GM23338 (cell line): ENCODE results near the gene CNTN1.

Source experiments
- CREB1 ChIP-seq: fragments of 250-450 bp; sonication (Bioruptor Pico); IDR thresholded peaks from 2 replicates; pipeline ENCODE4 v1.5.0; 2020; ENCODE audit warnings: low read depth, mild to moderate bottlenecking, moderate library complexity
- EZH2 ChIP-seq: fragments of 200-600 bp; sonication (generic); IDR thresholded peaks from one replicate; pipeline ENCODE4 v1.8.0; 2017; ENCODE audit warnings: antibody characterized with exemption, mild to moderate bottlenecking, low read depth; ENCODE audit not compliant: unreplicated experiment
- EZH2phosphoT487 ChIP-seq: fragments of 200-600 bp; sonication (generic); IDR thresholded peaks from one replicate; pipeline ENCODE4 v1.8.1; 2018; ENCODE audit warnings: antibody characterized with exemption; ENCODE audit not compliant: unreplicated experiment
- JUNB ChIP-seq: IDR thresholded peaks from one replicate; pipeline ENCODE4 v1.6.1; 2016; ENCODE audit warnings: antibody characterized with exemption; ENCODE audit not compliant: unreplicated experiment
- POLR2AphosphoS5 ChIP-seq: IDR thresholded peaks from 2 replicates; pipeline ENCODE4 v1.6.1; 2016; ENCODE audit warnings: antibody characterized with exemption, low read depth
- TF ChIP-seq, protein P1 (sequence below), 2 experiments: fragments of 200-600 bp in 1 of 2; sonication (generic) in 1 of 2; conservative IDR thresholded peaks; 2 replicates each; pipeline versions ENCODE4 v1.5.1 to v1.6.1; 2016 to 2017; ENCODE audit warnings: antibody characterized with exemption in 2 of 2, low read depth in 2 of 2, mild to moderate bottlenecking in 2 of 2, moderate library complexity in 1 of 2
- TF ChIP-seq, protein P2 (sequence below): IDR thresholded peaks from one replicate; pipeline ENCODE4 v1.6.1; 2018; ENCODE audit warnings: antibody characterized with exemption; ENCODE audit not compliant: unreplicated experiment

DNA sequence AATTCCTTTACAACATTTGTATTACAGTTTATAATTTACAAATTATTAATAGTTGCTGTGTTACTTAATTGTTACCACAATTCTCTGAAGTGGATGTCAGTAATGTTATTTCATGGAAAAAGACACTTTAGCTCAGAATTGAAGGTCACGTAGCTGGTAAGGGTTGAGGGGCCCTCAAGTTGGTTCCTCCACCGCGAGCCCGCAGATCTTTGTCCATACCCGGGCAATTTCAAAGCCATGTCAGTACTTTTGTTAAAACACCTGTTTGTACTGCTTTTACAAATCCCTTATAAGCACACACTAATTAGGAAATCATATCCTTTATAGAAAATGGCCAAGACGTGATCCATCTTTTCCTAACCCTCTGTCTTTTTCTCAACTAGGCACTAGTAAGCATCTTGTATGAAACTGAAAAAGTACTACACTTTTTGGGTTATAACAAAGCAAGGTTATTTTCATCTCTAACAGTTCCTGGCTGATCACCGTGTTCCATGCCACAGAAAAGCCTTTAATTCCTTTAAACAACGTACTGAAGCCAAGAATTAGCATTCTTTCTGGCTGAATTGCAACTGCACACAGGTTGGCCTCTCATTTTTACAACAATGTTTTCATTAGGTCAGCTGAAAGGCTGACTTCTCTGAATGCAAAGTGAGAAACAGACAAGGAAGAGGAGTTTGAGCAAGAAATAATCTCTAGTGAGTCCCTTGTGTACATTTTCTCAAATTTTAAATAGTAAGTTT, 76.1 kb downstream of the CNTN1 start:
- TF ChIP-seq, protein P1, sequence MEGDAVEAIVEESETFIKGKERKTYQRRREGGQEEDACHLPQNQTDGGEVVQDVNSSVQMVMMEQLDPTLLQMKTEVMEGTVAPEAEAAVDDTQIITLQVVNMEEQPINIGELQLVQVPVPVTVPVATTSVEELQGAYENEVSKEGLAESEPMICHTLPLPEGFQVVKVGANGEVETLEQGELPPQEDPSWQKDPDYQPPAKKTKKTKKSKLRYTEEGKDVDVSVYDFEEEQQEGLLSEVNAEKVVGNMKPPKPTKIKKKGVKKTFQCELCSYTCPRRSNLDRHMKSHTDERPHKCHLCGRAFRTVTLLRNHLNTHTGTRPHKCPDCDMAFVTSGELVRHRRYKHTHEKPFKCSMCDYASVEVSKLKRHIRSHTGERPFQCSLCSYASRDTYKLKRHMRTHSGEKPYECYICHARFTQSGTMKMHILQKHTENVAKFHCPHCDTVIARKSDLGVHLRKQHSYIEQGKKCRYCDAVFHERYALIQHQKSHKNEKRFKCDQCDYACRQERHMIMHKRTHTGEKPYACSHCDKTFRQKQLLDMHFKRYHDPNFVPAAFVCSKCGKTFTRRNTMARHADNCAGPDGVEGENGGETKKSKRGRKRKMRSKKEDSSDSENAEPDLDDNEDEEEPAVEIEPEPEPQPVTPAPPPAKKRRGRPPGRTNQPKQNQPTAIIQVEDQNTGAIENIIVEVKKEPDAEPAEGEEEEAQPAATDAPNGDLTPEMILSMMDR (conservative IDR thresholded peaks at IDR 0.05; ENCODE audit: low read depth in 2 of 2): no peak
- no peak for TF ChIP-seq EZH2phosphoT487
- no peak for TF ChIP-seq EZH2
- TF ChIP-seq CREB1 (CRISPR knock-in tag): no peak
- no peak for TF ChIP-seq POLR2AphosphoS5
- no peak for TF ChIP-seq JUNB
- TF ChIP-seq, protein P2, sequence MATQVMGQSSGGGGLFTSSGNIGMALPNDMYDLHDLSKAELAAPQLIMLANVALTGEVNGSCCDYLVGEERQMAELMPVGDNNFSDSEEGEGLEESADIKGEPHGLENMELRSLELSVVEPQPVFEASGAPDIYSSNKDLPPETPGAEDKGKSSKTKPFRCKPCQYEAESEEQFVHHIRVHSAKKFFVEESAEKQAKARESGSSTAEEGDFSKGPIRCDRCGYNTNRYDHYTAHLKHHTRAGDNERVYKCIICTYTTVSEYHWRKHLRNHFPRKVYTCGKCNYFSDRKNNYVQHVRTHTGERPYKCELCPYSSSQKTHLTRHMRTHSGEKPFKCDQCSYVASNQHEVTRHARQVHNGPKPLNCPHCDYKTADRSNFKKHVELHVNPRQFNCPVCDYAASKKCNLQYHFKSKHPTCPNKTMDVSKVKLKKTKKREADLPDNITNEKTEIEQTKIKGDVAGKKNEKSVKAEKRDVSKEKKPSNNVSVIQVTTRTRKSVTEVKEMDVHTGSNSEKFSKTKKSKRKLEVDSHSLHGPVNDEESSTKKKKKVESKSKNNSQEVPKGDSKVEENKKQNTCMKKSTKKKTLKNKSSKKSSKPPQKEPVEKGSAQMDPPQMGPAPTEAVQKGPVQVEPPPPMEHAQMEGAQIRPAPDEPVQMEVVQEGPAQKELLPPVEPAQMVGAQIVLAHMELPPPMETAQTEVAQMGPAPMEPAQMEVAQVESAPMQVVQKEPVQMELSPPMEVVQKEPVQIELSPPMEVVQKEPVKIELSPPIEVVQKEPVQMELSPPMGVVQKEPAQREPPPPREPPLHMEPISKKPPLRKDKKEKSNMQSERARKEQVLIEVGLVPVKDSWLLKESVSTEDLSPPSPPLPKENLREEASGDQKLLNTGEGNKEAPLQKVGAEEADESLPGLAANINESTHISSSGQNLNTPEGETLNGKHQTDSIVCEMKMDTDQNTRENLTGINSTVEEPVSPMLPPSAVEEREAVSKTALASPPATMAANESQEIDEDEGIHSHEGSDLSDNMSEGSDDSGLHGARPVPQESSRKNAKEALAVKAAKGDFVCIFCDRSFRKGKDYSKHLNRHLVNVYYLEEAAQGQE: no peak
